IMR-90 (cell line): ENCODE results near the gene INSL3. TPM values are rescaled to one million over a fixed set of nuclear protein-coding genes. Genes with fewer than 3 reads are reported as not detected.

ENCODE experiments used
- ATAC-seq: fragments of 200-7000 bp; cut with Tn5 transposase; 2 replicates; pipeline ENCODE4 v1.9.1; 2020; ENCODE audit warnings: low read depth, mild to moderate bottlenecking, moderate library complexity
- BruUV-seq: library from RNA; stranded (reverse); fragments of 400-500 nt; replicated peaks from 2 replicates; lab custom pipeline; 2021; lab: Mats Ljungman, UMichigan
- CTCF ChIA-PET: fragments of 300-600 bp; formaldehyde crosslinking; extraction: SDS; loops from one replicate; lab custom pipeline; 2021; ENCODE audit warnings: antibody characterized with exemption; lab: Yijun Ruan, JAX
- POLR2A ChIA-PET: fragments of 300-600 bp; sonication (Branson Sonifier 250); formaldehyde crosslinking; loops from one replicate; lab custom pipeline; 2022; ENCODE audit warnings: antibody characterized with exemption; ENCODE audit not compliant: unreplicated experiment; lab: Charles Lee
- DNase-seq: peaks from one replicate; pipeline ENCODE4 v3.0.0; 2013
- H2AFZ ChIP-seq: replicated peaks from 2 replicates; pipeline ENCODE3; 2013; ENCODE audit warnings: low read length, mild to moderate bottlenecking; ENCODE audit not compliant: poor library complexity
- H2AK5ac ChIP-seq: 2 replicates; pipeline ENCODE4 v1.6.1; 2013; ENCODE audit warnings: low read depth, low read length, inconsistent platforms
- H2AK9ac ChIP-seq: replicated peaks from 2 replicates; pipeline ENCODE3; 2013; ENCODE audit warnings: mild to moderate bottlenecking, low read depth, low read length, moderate library complexity; ENCODE audit not compliant: poor library complexity
- H2BK120ac ChIP-seq: 2 replicates; pipeline ENCODE4 v1.6.1; 2013; ENCODE audit warnings: low read depth, low read length, inconsistent platforms
- H2BK15ac ChIP-seq: 3 replicates; pipeline ENCODE4 v1.6.1; 2013; ENCODE audit warnings: low read depth, low read length, inconsistent platforms
- H2BK20ac ChIP-seq: 2 replicates; pipeline ENCODE4 v1.6.1; 2013; ENCODE audit warnings: low read depth, mild to moderate bottlenecking, inconsistent platforms, low read length, moderate library complexity
- H2BK5ac ChIP-seq: 2 replicates; pipeline ENCODE4 v1.6.1; 2013; ENCODE audit warnings: mild to moderate bottlenecking, low read depth, low read length, inconsistent platforms; ENCODE audit not compliant: poor library complexity, severe bottlenecking
- H3K14ac ChIP-seq: replicated peaks from 2 replicates; pipeline ENCODE4 v1.6.1; 2013; ENCODE audit warnings: low read depth, low read length, inconsistent platforms
- H3K18ac ChIP-seq: 2 replicates; pipeline ENCODE4 v1.6.1; 2013; ENCODE audit warnings: low read depth, low read length, control low read depth
- H3K23ac ChIP-seq: 2 replicates; pipeline ENCODE4 v1.6.1; 2013; ENCODE audit warnings: low read depth, low read length, inconsistent platforms
- H3K27ac ChIP-seq: 2 replicates; pipeline ENCODE4 v1.5.1; 2013; ENCODE audit warnings: mild to moderate bottlenecking, control low read depth, low read length; ENCODE audit not compliant: insufficient read depth
- H3K27me3 ChIP-seq: 2 replicates; pipeline ENCODE4 v1.6.1; 2013; ENCODE audit warnings: low read length; ENCODE audit not compliant: control insufficient read depth, insufficient read depth
- H3K36me3 ChIP-seq: 2 replicates; pipeline ENCODE4 v1.6.1; 2013; ENCODE audit warnings: low read length, mixed read lengths; ENCODE audit not compliant: control insufficient read depth, insufficient read depth
- H3K4ac ChIP-seq: 2 replicates; pipeline ENCODE4 v1.6.1; 2013; ENCODE audit warnings: low read depth, low read length, inconsistent platforms
- H3K4me1 ChIP-seq: 2 replicates; pipeline ENCODE4 v1.6.1; 2013; ENCODE audit warnings: low read length, mixed read lengths; ENCODE audit not compliant: control insufficient read depth, insufficient read depth
- H3K4me2 ChIP-seq: 2 replicates; pipeline ENCODE4 v1.6.1; 2013; ENCODE audit warnings: low read depth, mild to moderate bottlenecking, control low read depth, low read length, moderate library complexity
- H3K4me3 ChIP-seq: 2 replicates; pipeline ENCODE4 v1.5.1; 2013; ENCODE audit warnings: low read depth, mild to moderate bottlenecking, control low read depth, low read length, moderate library complexity; ENCODE audit not compliant: insufficient read depth
- H3K56ac ChIP-seq: 2 replicates; pipeline ENCODE4 v1.6.1; 2013; ENCODE audit warnings: low read length, inconsistent platforms; ENCODE audit not compliant: insufficient read depth; ENCODE audit errors: extremely low read depth
- H3K79me1 ChIP-seq, 2 experiments: 2 replicates each; pipeline ENCODE4 v1.6.1; 2013; ENCODE audit warnings: low read length in 2 of 2, inconsistent platforms in 1 of 2, low read depth in 1 of 2
- H3K9ac ChIP-seq: 2 replicates; pipeline ENCODE4 v1.6.1; 2013; ENCODE audit warnings: low read depth, low read length, control low read depth
- H3K9me1 ChIP-seq: 2 replicates; pipeline ENCODE4 v1.6.1; 2013; ENCODE audit warnings: low read length, inconsistent platforms; ENCODE audit not compliant: insufficient read depth
- H3K9me3 ChIP-seq: 2 replicates; pipeline ENCODE4 v1.6.1; 2013; ENCODE audit warnings: low read length; ENCODE audit not compliant: control insufficient read depth, insufficient read depth
- H4K20me1 ChIP-seq: 2 replicates; pipeline ENCODE4 v1.6.1; 2013; ENCODE audit warnings: low read length, inconsistent platforms; ENCODE audit not compliant: insufficient read depth
- H4K5ac ChIP-seq: 2 replicates; pipeline ENCODE4 v1.6.1; 2013; ENCODE audit warnings: mild to moderate bottlenecking, low read depth, low read length, control low read depth
- H4K8ac ChIP-seq, 2 experiments: 2 replicates each; pipeline ENCODE4 v1.6.1; 2013; ENCODE audit warnings: low read depth in 2 of 2, low read length in 2 of 2, control low read depth in 1 of 2, inconsistent platforms in 1 of 2
- H4K91ac ChIP-seq: 2 replicates; pipeline ENCODE4 v1.6.1; 2013; ENCODE audit warnings: low read depth, low read length, inconsistent platforms; ENCODE audit not compliant: insufficient read depth
- BHLHE40 ChIP-seq: fragments of 150-350 bp; IDR thresholded peaks from 2 replicates; pipeline ENCODE4 v1.6.1; 2016; ENCODE audit warnings: mild to moderate bottlenecking, low read depth, low read length
- CEBPB ChIP-seq: IDR thresholded peaks from 2 replicates; pipeline ENCODE4 v1.6.1; 2012; ENCODE audit warnings: low read depth, low read length, improper control_type of control experiment
- CHD1 ChIP-seq: IDR thresholded peaks from 2 replicates; pipeline ENCODE4 v1.6.1; 2012; ENCODE audit warnings: low read depth, low read length, improper control_type of control experiment
- FOS ChIP-seq: fragments of 150-350 bp; IDR thresholded peaks from 2 replicates; pipeline ENCODE4 v1.6.1; 2016; ENCODE audit warnings: low read depth, low read length
- MAFK ChIP-seq: IDR thresholded peaks from 2 replicates; pipeline ENCODE4 v1.6.1; 2012; ENCODE audit warnings: low read depth, low read length, improper control_type of control experiment
- MAZ ChIP-seq: IDR thresholded peaks from 2 replicates; pipeline ENCODE4 v1.6.1; 2012; ENCODE audit warnings: low read depth, mild to moderate bottlenecking, low read length, improper control_type of control experiment, moderate library complexity, borderline replicate concordance
- MXI1 ChIP-seq: IDR thresholded peaks from 2 replicates; pipeline ENCODE4 v1.6.1; 2012; ENCODE audit warnings: low read depth, mild to moderate bottlenecking, low read length, moderate library complexity, borderline replicate concordance
- RAD21 ChIP-seq: IDR thresholded peaks from 2 replicates; pipeline ENCODE4 v1.6.1; 2012; ENCODE audit warnings: low read length, improper control_type of control experiment
- RFX5 ChIP-seq: IDR thresholded peaks from 2 replicates; pipeline ENCODE4 v1.8.0; 2012; ENCODE audit warnings: low read depth, mild to moderate bottlenecking, low read length, moderate library complexity
- SMC3 ChIP-seq: fragments of 150-350 bp; IDR thresholded peaks from 2 replicates; pipeline ENCODE4 v1.6.1; 2016; ENCODE audit warnings: low read depth, mild to moderate bottlenecking, antibody characterized with exemption, low read length, moderate library complexity
- WGBS, 2 experiments: methylation state at CpG; one replicate each; pipeline versions ENCODE4 v1.1.5 to v1.1.7; 2013; ENCODE audit warnings: missing lambda C conversion rate in 2 of 2; ENCODE audit not compliant: insufficient read length in 1 of 2; ENCODE audit errors: extremely low coverage in 2 of 2; 5-methylcytosine and 5-hydroxymethylcytosine counted together
- dilution Hi-C: fragments of 300-500 bp; cut with HindIII; formaldehyde crosslinking; loops from one replicate; pipeline ENCODE4 v1.14.3; 2018; ENCODE audit warnings: low sequenced_read_pairs; ENCODE audit not compliant: unreplicated experiment
- in situ Hi-C: fragments of 300-500 bp; cut with MboI; formaldehyde crosslinking; loops from 3 replicates; pipeline ENCODE4 v1.14.3; 2019; ENCODE audit warnings: low sequenced_read_pairs, inconsistent platforms, mixed read lengths
- intact Hi-C: fragments of 100-400 bp; cut with micrococcal nuclease; formaldehyde crosslinking; loops from 2 replicates; pipeline ENCODE4 v1.10.0; 2022
- polyA plus RNA-seq, 3 experiments: library from polyadenylated mRNA; depleted of rRNA; stranded (reverse); fragments of >200 nt; gene quantifications; 2 replicates each; pipeline ENCODE4 v1.2.3, GENCODE V29; 2012; ENCODE audit warnings: low replicate concordance in 1 of 3
- total RNA-seq: library from RNA; depleted of rRNA; stranded (reverse); fragments of >200 nt; gene quantifications from 2 replicates; pipeline ENCODE4 v1.2.3, GENCODE V29; 2012
- TF ChIP-seq, protein P1 (sequence below): conservative IDR thresholded peaks from 2 replicates; pipeline ENCODE4 v1.5.1; 2012; ENCODE audit warnings: mild to moderate bottlenecking, low read depth, low read length, improper control_type of control experiment
- TF ChIP-seq, protein P2 (sequence below): fragments of 150-350 bp; IDR thresholded peaks from 2 replicates; pipeline ENCODE4 v1.6.1; 2016; ENCODE audit warnings: low read depth, mild to moderate bottlenecking, low read length, moderate library complexity, borderline replicate concordance
- TF ChIP-seq, protein P3 (sequence below): fragments of 150-350 bp; IDR thresholded peaks from 2 replicates; pipeline ENCODE4 v1.6.1; 2017; ENCODE audit warnings: mild to moderate bottlenecking, antibody characterized with exemption, low read length, low read depth

Gene INSL3
- total and polyA plus RNA-seq, 2 of the 4 experiments (the other 2 are of a cell fraction), result not detected

DNA sequence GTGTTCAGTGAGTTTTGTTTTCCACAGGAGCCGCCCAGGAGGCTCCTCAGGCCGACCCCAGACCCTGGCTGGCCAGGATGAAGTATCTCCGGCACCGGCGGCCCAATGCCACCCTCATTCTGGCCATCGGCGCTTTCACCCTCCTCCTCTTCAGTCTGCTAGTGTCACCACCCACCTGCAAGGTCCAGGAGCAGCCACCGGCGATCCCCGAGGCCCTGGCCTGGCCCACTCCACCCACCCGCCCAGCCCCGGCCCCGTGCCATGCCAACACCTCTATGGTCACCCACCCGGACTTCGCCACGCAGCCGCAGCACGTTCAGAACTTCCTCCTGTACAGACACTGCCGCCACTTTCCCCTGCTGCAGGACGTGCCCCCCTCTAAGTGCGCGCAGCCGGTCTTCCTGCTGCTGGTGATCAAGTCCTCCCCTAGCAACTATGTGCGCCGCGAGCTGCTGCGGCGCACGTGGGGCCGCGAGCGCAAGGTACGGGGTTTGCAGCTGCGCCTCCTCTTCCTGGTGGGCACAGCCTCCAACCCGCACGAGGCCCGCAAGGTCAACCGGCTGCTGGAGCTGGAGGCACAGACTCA, 13.5 kb downstream of the INSL3 start:
- no TSS peak for BruUV-seq
- Histone ChIP-seq H4K20me1 (no peaks in the 10 kb centered on the region), H3K14ac (no peak overlapping the region), H3K79me1 (no peaks in the 10 kb centered on the region), H3K4me3 (no peak overlapping the region), H3K56ac (no peak overlapping the region), H2BK5ac (no peak overlapping the region), H3K4me1 (no peaks in the 10 kb centered on the region), H2AK5ac (no peak overlapping the region), H4K8ac (no peak overlapping the region), H3K9ac (no peak overlapping the region), H2AK9ac (no peak overlapping the region), H3K9me3 (no peaks in the 10 kb centered on the region; the same call in 1 of the 2 replicates), H2BK120ac (no peak overlapping the region), H3K9me1 (no peaks in the 10 kb centered on the region), H3K4me2 (no peak overlapping the region), H2BK15ac (no peak overlapping the region), H3K4ac (no peak overlapping the region), H4K5ac (no peak overlapping the region), H2AFZ (no peak overlapping the region), H4K91ac (no peak overlapping the region), H3K27ac (no peak overlapping the region), H3K27me3 (peaks cover 30% of the 10 kb centered on the region), H3K23ac (no peak overlapping the region), H2BK20ac (no peak overlapping the region), H3K18ac (no peak overlapping the region), H3K36me3 (no peaks in the 10 kb centered on the region)
- ChIA-PET CTCF (no interaction called here), POLR2A (no interaction called here)
- dilution Hi-C loops, result no loop called here
- DNase-seq, result no peak
- intact Hi-C loops, result no loop called here
- in situ Hi-C loops, result no loop called here
- no peak for ATAC-seq
- TF ChIP-seq BHLHE40 (no peak), CHD1 (no peak), SMC3 (no peak), MAFK (no peak), MXI1 (no peak), RFX5 (no peak), MAZ (no peak), FOS (no peak), RAD21 (no peak), CEBPB (no peak)
- TF ChIP-seq, protein P1, sequence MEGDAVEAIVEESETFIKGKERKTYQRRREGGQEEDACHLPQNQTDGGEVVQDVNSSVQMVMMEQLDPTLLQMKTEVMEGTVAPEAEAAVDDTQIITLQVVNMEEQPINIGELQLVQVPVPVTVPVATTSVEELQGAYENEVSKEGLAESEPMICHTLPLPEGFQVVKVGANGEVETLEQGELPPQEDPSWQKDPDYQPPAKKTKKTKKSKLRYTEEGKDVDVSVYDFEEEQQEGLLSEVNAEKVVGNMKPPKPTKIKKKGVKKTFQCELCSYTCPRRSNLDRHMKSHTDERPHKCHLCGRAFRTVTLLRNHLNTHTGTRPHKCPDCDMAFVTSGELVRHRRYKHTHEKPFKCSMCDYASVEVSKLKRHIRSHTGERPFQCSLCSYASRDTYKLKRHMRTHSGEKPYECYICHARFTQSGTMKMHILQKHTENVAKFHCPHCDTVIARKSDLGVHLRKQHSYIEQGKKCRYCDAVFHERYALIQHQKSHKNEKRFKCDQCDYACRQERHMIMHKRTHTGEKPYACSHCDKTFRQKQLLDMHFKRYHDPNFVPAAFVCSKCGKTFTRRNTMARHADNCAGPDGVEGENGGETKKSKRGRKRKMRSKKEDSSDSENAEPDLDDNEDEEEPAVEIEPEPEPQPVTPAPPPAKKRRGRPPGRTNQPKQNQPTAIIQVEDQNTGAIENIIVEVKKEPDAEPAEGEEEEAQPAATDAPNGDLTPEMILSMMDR, result no peak
- TF ChIP-seq, protein P2, sequence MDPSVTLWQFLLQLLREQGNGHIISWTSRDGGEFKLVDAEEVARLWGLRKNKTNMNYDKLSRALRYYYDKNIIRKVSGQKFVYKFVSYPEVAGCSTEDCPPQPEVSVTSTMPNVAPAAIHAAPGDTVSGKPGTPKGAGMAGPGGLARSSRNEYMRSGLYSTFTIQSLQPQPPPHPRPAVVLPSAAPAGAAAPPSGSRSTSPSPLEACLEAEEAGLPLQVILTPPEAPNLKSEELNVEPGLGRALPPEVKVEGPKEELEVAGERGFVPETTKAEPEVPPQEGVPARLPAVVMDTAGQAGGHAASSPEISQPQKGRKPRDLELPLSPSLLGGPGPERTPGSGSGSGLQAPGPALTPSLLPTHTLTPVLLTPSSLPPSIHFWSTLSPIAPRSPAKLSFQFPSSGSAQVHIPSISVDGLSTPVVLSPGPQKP, result no peak
- TF ChIP-seq, protein P3, sequence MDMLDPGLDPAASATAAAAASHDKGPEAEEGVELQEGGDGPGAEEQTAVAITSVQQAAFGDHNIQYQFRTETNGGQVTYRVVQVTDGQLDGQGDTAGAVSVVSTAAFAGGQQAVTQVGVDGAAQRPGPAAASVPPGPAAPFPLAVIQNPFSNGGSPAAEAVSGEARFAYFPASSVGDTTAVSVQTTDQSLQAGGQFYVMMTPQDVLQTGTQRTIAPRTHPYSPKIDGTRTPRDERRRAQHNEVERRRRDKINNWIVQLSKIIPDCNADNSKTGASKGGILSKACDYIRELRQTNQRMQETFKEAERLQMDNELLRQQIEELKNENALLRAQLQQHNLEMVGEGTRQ, result no peak
- WGBS, 2 experiments, result 47% methylated on average over 7 of the region's 38 CpGs; no CpG with 5 or more reads in 1 of the 2 experiments
